Mesothelial cell of epicardium (in vitro differentiated cells): Measurements from ENCODE around the gene HPGDS. TPM values are rescaled to one million over a fixed set of nuclear protein-coding genes. Genes with fewer than 3 reads are reported as not detected.

Experiments used
- DNase-seq, 2 experiments: peaks; one replicate each; pipeline ENCODE4 v3.0.0; 2021; ENCODE audit warnings: low spot score in 2 of 2; ENCODE audit not compliant: unreplicated experiment in 2 of 2
- H3K27ac Mint-ChIP-seq: 2 replicates; pipeline ENCODE4 v1.8.0; 2021; ENCODE audit warnings: mixed read lengths
- H3K27me3 Mint-ChIP-seq: 2 replicates; pipeline ENCODE4 v1.8.0; 2021; ENCODE audit warnings: low read depth, mixed read lengths
- H3K36me3 Mint-ChIP-seq: 2 replicates; pipeline ENCODE4 v1.8.0; 2021; ENCODE audit warnings: mixed read lengths
- H3K4me1 Mint-ChIP-seq: 2 replicates; pipeline ENCODE4 v1.8.0; 2021; ENCODE audit warnings: mixed read lengths
- H3K4me3 Mint-ChIP-seq: 2 replicates; pipeline ENCODE4 v1.8.0; 2021; ENCODE audit warnings: mild to moderate bottlenecking, moderate library complexity, mixed read lengths
- H3K9me3 Mint-ChIP-seq: 2 replicates; pipeline ENCODE4 v1.8.0; 2021; ENCODE audit warnings: mixed read lengths
- total RNA-seq: library from RNA; stranded (reverse); gene quantifications from 3 replicates; pipeline ENCODE4 v1.2.1, GENCODE V29; 2021
- TF ChIP-seq, protein P1 (sequence below): fragments of 200-600 bp; sonication (generic); IDR thresholded peaks from one replicate; pipeline ENCODE4 v1.5.0; 2021; ENCODE audit warnings: antibody characterized with exemption; ENCODE audit not compliant: unreplicated experiment

The HPGDS gene
- total RNA-seq, 1 donor from 2014 or later = not detected

DNA sequence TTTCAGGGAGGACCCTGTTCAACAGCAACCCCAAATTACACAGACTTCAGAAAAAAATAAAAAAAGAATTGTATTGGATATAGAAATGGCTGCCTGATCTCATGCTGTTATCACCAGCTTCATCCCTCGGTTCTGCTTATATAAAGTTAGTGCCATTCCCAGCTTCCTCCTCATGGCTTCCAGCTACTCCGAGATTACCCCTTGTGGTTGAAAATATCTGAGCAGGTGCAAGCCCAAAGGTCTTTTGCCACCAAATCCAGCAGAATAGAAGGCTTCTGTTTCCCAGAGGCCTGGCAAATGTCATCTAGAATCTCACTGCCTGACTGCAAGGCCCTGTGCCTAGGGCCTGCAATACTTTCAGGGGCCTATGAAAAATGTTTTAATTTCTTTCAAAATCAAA lies 13.8 kb upstream of the HPGDS start:
- Mint-ChIP-seq H3K4me1 (peaks cover 6% of the 10 kb centered on the region), H3K36me3 (no peaks in the 10 kb centered on the region), H3K27ac (no peak overlapping the region), H3K9me3 (no peaks in the 10 kb centered on the region), H3K4me3 (no peak overlapping the region), H3K27me3 (peaks cover 2% of the 10 kb centered on the region)
- no peak for DNase-seq
- TF ChIP-seq, protein P1, sequence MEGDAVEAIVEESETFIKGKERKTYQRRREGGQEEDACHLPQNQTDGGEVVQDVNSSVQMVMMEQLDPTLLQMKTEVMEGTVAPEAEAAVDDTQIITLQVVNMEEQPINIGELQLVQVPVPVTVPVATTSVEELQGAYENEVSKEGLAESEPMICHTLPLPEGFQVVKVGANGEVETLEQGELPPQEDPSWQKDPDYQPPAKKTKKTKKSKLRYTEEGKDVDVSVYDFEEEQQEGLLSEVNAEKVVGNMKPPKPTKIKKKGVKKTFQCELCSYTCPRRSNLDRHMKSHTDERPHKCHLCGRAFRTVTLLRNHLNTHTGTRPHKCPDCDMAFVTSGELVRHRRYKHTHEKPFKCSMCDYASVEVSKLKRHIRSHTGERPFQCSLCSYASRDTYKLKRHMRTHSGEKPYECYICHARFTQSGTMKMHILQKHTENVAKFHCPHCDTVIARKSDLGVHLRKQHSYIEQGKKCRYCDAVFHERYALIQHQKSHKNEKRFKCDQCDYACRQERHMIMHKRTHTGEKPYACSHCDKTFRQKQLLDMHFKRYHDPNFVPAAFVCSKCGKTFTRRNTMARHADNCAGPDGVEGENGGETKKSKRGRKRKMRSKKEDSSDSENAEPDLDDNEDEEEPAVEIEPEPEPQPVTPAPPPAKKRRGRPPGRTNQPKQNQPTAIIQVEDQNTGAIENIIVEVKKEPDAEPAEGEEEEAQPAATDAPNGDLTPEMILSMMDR = no peak

DNA sequence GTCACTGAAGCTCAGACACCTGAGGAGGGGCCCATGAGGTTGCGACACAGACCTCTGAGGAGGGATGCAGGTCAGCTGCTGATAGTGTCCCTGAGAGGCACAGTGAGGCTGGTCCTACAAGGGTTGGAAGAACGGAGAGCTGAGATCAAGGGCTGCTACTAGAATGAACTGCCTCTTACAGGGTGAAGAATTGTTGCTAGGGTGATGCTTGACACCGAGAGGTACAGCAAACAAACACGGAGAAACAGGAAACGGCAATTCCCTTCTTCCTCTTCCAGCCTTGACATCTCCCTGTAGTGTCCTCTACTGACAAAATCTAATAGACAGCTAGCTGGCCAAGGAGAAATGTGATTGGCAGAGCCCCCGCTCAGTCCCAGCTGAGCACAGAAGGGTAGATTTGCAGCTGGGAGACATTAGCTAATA lies 11.8 kb upstream of the HPGDS start:
- no peak for DNase-seq
- Mint-ChIP-seq H3K27me3 (no peaks in the 10 kb centered on the region), H3K27ac (no peak overlapping the region), H3K4me1 (peaks cover 6% of the 10 kb centered on the region), H3K4me3 (no peak overlapping the region), H3K36me3 (no peaks in the 10 kb centered on the region), H3K9me3 (no peaks in the 10 kb centered on the region)
- TF ChIP-seq, protein P1 = no peak

DNA sequence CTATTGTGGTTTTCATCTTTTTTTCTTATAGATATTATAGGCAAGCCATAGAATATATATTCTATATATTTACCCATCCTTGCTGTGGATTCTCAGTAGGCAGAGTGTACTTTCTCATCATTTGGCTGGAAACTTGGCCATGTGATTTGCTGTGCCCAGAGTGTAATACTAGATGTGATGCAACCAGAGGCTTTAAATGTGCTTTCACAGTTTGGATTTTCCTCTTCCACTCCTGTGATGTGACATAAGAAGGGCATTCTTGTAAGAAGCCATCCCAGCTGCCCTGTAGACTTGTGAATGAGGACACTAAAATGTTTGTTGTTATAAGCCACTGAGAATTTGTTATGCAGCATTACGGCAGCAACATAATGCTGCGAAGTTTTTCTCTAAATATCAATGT lies 10.4 kb upstream of the HPGDS start:
- Mint-ChIP-seq H3K4me3 (no peak overlapping the region), H3K36me3 (no peaks in the 10 kb centered on the region), H3K27me3 (no peaks in the 10 kb centered on the region), H3K9me3 (no peaks in the 10 kb centered on the region), H3K4me1 (peaks cover 9% of the 10 kb centered on the region), H3K27ac (no peak overlapping the region)
- DNase-seq = no peak
- TF ChIP-seq, protein P1 = no peak

DNA sequence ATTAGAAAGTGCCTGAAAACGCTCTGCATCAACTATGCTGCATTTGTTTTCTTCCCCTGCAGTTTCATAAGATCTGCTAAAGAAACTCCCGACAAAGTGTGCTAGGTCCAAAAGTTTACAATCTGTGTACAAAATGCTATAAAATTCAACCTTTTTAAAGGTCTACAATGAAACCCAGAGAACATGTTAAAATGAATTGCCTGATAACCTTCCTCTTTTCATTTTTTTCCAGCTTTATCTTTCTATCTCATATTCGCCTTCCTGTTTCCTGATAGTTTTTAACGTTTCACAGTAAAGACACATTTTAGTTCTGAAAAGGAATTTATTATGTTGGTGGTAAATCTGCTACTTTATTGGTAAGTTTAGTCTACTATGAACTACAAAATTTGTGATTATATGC lies 9.5 kb upstream of the HPGDS start:
- TF ChIP-seq, protein P1 = no peak
- DNase-seq = no peak
- Mint-ChIP-seq H3K9me3 (no peaks in the 10 kb centered on the region), H3K4me3 (no peak overlapping the region), H3K27ac (no peak overlapping the region), H3K36me3 (no peaks in the 10 kb centered on the region), H3K27me3 (no peaks in the 10 kb centered on the region), H3K4me1 (peaks cover 9% of the 10 kb centered on the region)

DNA sequence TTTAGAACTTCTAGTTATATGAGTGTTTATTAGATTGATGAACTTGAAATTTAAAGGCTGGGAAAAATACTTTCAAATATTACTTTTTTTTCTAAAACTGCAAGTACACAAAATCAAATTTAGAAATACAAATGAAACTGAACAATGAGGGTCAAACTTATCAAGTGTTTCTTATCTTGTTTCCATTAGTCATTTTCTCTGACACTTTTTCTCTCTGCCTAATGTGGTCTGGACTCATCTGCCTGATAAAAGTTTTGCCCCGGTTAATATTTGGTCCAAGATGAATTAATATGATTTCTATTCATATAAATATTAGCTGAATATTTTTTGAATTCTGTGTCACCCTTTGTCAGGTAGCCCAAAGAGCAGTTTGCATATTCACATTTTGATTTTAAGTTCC lies 8.7 kb upstream of the HPGDS start:
- Mint-ChIP-seq H3K36me3 (no peaks in the 10 kb centered on the region), H3K9me3 (no peaks in the 10 kb centered on the region), H3K27ac (no peak overlapping the region), H3K27me3 (no peaks in the 10 kb centered on the region), H3K4me1 (peaks cover 13% of the 10 kb centered on the region), H3K4me3 (no peak overlapping the region)
- no peak for DNase-seq
- TF ChIP-seq, protein P1 = no peak

DNA sequence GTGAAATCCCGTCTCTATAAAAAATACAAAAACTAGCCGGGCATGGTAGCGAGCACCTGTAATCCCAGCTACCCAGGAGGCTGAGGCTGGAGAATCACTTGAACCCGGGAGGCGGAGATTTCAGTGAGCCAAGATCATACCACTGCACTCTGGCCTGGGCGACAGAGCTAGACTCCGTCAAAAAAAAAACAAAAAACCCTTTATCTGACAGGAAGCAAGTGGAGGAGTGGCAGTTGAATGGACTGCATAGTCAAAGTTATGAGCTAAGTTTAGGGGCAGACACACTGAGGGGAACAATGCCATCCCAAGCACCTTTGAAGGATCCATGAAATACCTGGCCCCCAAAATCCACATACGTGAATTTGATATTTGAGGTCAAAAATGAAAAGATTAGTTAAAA lies 7.5 kb upstream of the HPGDS start:
- no peaks in the 10 kb centered on the region for H3K9me3 Mint-ChIP-seq
- TF ChIP-seq, protein P1 = no peak

More for the DNA sequence above, 7.5 kb upstream of the HPGDS start:
- Mint-ChIP-seq H3K27me3 (no peaks in the 10 kb centered on the region), H3K36me3 (no peaks in the 10 kb centered on the region), H3K4me1 (peaks cover 13% of the 10 kb centered on the region), H3K4me3 (no peak overlapping the region), H3K27ac (no peak overlapping the region)
- DNase-seq = no peak
